Hepatocyte (in vitro differentiated cells): ENCODE measurements around the gene DUOX2.

Source experiments
- CTCF ChIP-seq: fragments of 200-600 bp; sonication (generic); IDR thresholded peaks from 2 replicates; pipeline ENCODE4 v1.5.1; 2016; ENCODE audit warnings: antibody characterized with exemption, mild to moderate bottlenecking; ENCODE audit not compliant: poor library complexity
- EZH2 ChIP-seq: fragments of 200-600 bp; sonication (generic); IDR thresholded peaks from 2 replicates; pipeline ENCODE4 v1.6.1; 2016; ENCODE audit warnings: antibody characterized with exemption, mild to moderate bottlenecking, borderline replicate concordance
- EZH2phosphoT487 ChIP-seq: fragments of 200-600 bp; sonication (generic); IDR thresholded peaks from one replicate; pipeline ENCODE4 v1.6.1; 2018; ENCODE audit warnings: antibody characterized with exemption, mild to moderate bottlenecking, low read depth, moderate library complexity; ENCODE audit not compliant: unreplicated experiment, severe bottlenecking

- TF ChIP-seq CTCF (no peak), EZH2 (no peak), EZH2phosphoT487 (no peak)
These were observed 1.2 kb downstream of the DUOX2 start for GRCh38 chr15:45112591-45113379.
